Progenitor cell of endocrine pancreas (in vitro differentiated cells): ENCODE measurements around the gene LINGO4. TPM values are rescaled to one million over a fixed set of nuclear protein-coding genes. Genes with fewer than 3 reads are reported as not detected.

ENCODE experiments used
- DNase-seq: peaks from one replicate; pipeline ENCODE4 v3.0.0; 2021; ENCODE audit warnings: low spot score; ENCODE audit not compliant: unreplicated experiment
- H3K27ac Mint-ChIP-seq: 2 replicates; pipeline ENCODE4 v1.8.0; 2021; ENCODE audit warnings: mild to moderate bottlenecking, moderate library complexity, mixed read lengths
- H3K27me3 Mint-ChIP-seq: 2 replicates; pipeline ENCODE4 v1.8.0; 2021; ENCODE audit warnings: mixed read lengths
- H3K36me3 Mint-ChIP-seq: 2 replicates; pipeline ENCODE4 v1.8.0; 2022; ENCODE audit warnings: mixed read lengths; ENCODE audit not compliant: insufficient read depth
- H3K4me1 Mint-ChIP-seq: 2 replicates; pipeline ENCODE4 v1.8.0; 2021; ENCODE audit warnings: low read depth, mixed read lengths
- H3K4me3 Mint-ChIP-seq: 2 replicates; pipeline ENCODE4 v1.8.0; 2021; ENCODE audit warnings: low read depth, mild to moderate bottlenecking, moderate library complexity, mixed read lengths
- H3K9me3 Mint-ChIP-seq: 2 replicates; pipeline ENCODE4 v1.8.0; 2021; ENCODE audit warnings: low read depth, mixed read lengths
- total RNA-seq: library from RNA; stranded (reverse); gene quantifications from 2 replicates; pipeline ENCODE4 v1.2.1, GENCODE V29; 2021
- TF ChIP-seq, protein P1 (sequence below): fragments of 200-600 bp; sonication (generic); IDR thresholded peaks from one replicate; pipeline ENCODE4 v1.5.0; 2021; ENCODE audit warnings: antibody characterized with exemption, mild to moderate bottlenecking; ENCODE audit not compliant: unreplicated experiment

Gene LINGO4
- total RNA-seq, 1 donor from 2014 or later: not detected

DNA sequence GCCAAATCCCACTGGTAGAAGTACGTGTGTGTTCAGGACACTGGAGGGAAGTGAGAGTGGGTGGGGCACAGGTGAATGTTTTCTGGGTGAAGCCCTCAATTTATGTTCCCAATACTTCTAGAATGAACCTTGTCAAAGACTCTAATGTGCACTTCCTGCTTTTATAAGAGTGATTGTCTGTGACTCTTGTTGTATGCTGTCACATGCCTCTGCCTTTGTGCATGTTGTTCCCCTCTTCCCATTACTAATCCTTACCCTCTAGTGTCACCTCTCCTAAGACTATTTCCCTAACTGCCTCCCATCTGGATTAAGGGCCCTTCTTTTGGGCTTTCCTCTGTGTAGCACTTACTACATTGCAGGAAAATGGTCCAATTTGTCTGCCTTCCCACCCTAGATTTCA lies 2.5 kb upstream of the LINGO4 start:
- TF ChIP-seq, protein P1, sequence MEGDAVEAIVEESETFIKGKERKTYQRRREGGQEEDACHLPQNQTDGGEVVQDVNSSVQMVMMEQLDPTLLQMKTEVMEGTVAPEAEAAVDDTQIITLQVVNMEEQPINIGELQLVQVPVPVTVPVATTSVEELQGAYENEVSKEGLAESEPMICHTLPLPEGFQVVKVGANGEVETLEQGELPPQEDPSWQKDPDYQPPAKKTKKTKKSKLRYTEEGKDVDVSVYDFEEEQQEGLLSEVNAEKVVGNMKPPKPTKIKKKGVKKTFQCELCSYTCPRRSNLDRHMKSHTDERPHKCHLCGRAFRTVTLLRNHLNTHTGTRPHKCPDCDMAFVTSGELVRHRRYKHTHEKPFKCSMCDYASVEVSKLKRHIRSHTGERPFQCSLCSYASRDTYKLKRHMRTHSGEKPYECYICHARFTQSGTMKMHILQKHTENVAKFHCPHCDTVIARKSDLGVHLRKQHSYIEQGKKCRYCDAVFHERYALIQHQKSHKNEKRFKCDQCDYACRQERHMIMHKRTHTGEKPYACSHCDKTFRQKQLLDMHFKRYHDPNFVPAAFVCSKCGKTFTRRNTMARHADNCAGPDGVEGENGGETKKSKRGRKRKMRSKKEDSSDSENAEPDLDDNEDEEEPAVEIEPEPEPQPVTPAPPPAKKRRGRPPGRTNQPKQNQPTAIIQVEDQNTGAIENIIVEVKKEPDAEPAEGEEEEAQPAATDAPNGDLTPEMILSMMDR: no peak
- peaks cover 39% of the 10 kb centered on the region for H3K27me3 Mint-ChIP-seq
- DNase-seq: no peak
- no peak overlapping the region for H3K4me3 Mint-ChIP-seq
- no peaks in the 10 kb centered on the region for H3K4me1 Mint-ChIP-seq
- no peak overlapping the region for H3K27ac Mint-ChIP-seq
- no peaks in the 10 kb centered on the region for H3K9me3 Mint-ChIP-seq
- H3K36me3 Mint-ChIP-seq: no peaks in the 10 kb centered on the region

DNA sequence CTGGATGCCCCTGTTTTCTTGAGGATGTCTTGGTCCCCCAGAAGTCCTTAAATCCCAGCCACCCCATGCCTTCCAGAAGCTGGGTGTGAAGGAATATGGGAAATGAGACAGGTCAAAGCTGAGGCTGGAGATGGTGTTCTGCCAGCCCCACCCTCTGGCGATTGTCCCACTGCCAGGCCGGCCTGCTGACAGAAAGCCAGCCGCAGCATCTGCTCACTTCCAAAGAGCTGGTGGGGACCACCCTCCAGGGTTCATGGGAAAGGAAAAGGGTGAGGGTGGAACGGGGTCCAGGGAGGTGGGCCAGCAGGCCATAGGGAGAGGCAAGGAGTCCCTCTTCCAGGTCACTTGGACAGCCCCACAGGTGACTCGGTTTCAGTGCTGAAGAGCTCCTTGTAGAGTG lies 1.9 kb upstream of the LINGO4 start:
- H3K9me3 Mint-ChIP-seq: no peaks in the 10 kb centered on the region
- H3K4me1 Mint-ChIP-seq: no peaks in the 10 kb centered on the region

DNA sequence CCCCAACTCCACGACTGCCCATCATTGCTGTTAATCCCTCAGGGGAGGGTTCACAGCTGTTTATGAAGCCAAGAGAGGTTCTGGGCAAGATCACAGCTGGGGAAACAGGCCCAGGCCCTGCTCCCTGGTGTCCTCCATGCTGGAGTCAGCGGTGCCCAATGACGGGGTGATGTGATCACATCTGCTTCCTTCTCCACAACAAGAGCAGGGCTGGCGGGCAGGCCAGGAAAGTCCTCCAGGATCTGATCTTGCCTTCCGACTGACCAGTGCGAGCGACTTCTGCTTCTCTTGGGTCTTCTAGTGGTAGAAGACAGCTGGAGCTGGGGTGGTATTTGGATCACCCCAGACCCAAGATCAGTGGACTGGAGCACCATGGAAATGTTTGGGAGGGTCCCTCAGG lies 951 bp upstream of the LINGO4 start:
- no peak overlapping the region for H3K27ac Mint-ChIP-seq
- H3K36me3 Mint-ChIP-seq: no peaks in the 10 kb centered on the region
- TF ChIP-seq, protein P1: no peak
- no peaks in the 10 kb centered on the region for H3K9me3 Mint-ChIP-seq
- H3K4me3 Mint-ChIP-seq: no peak overlapping the region
- peaks cover 36% of the 10 kb centered on the region for H3K27me3 Mint-ChIP-seq
- H3K4me1 Mint-ChIP-seq: no peaks in the 10 kb centered on the region
- DNase-seq: no peak

More for the DNA sequence above, 1.9 kb upstream of the LINGO4 start:
- H3K36me3 Mint-ChIP-seq: no peaks in the 10 kb centered on the region
- no peak for DNase-seq
- TF ChIP-seq, protein P1: no peak
- no peak overlapping the region for H3K27ac Mint-ChIP-seq
- no peak overlapping the region for H3K4me3 Mint-ChIP-seq
- peaks cover 36% of the 10 kb centered on the region for H3K27me3 Mint-ChIP-seq

DNA sequence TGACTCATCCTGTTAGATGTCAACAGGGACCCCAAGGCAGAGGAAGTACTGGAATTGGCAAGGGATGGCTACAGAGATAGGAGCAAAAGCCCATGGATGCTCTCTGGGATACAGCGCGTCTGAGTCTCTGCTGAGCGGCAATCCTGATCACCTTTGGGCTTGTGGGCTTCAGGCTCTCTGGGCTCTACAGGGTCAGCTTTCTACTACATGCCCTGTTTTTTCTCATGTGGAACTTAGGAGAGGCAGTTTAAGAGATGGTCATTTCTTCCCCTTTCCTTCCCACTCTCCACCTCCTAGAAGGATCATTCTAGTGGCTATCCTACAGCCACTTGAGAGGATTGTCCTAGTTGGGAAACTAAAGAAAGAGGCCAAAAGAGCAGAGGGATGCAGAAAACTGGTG lies 1.3 kb downstream of the LINGO4 start:
- no peak overlapping the region for H3K4me3 Mint-ChIP-seq
- DNase-seq: no peak
- H3K36me3 Mint-ChIP-seq: no peaks in the 10 kb centered on the region
- peaks cover 49% of the 10 kb centered on the region for H3K27me3 Mint-ChIP-seq
- no peaks in the 10 kb centered on the region for H3K4me1 Mint-ChIP-seq
- TF ChIP-seq, protein P1: no peak
- H3K27ac Mint-ChIP-seq: no peak overlapping the region
- H3K9me3 Mint-ChIP-seq: no peaks in the 10 kb centered on the region

DNA sequence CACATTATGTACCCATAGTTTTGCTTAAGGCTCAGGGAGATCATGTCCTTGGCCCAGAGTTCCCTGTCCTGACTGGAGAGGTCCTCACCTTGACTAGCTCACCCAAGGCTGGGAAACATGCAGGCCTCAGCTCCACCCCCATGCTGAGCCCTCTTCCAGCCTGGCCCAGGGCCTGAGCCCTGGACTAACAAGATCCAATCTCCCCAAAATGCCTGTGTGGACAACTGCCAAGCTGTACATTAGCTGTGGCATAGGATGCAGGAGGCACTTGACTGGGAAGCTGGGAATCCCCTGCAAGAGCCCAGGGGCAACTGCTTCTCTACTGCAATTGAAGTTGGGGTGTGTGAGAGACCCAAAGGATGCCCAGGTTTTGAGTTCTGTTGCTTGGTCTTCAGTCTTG lies 2.1 kb downstream of the LINGO4 start:
- TF ChIP-seq, protein P1: no peak
- H3K27me3 Mint-ChIP-seq: peaks cover 46% of the 10 kb centered on the region

More for the DNA sequence above, 2.1 kb downstream of the LINGO4 start:
- no peak overlapping the region for H3K4me3 Mint-ChIP-seq
- no peak overlapping the region for H3K27ac Mint-ChIP-seq
- DNase-seq: no peak
- H3K9me3 Mint-ChIP-seq: no peaks in the 10 kb centered on the region
- no peaks in the 10 kb centered on the region for H3K36me3 Mint-ChIP-seq
- H3K4me1 Mint-ChIP-seq: no peaks in the 10 kb centered on the region
